Breast epithelium (tissue), 4 donors: ENCODE data around the gene HAPSTR1. TPM values are rescaled to one million over a fixed set of nuclear protein-coding genes. Genes with fewer than 3 reads are reported as not detected.
"Not testable (repeated sequence)": the region's sequence is repeated elsewhere in the genome, so short reads cannot be mapped to it uniquely, and the experiment has no call there.

Source experiments
- DNase-seq, 2 donors: peaks; one replicate each; pipeline ENCODE4 v3.0.0-alpha.2; 2019; ENCODE audit warnings: low spot score in 2 of 2
- H3K27ac ChIP-seq, 2 donors: fragments of 200-600 bp; sonication (generic) in 1 of 2; one replicate each; pipeline ENCODE4 v1.5.1; 2016 to 2019; ENCODE audit warnings: mild to moderate bottlenecking in 1 of 2
- H3K27me3 ChIP-seq, 2 donors: fragments of 200-600 bp; sonication (generic) in 1 of 2; one replicate each; pipeline versions ENCODE4 v1.5.1 to v1.6.0; 2017 to 2019; ENCODE audit warnings: control low read depth in 1 of 2, mild to moderate bottlenecking in 1 of 2
- H3K36me3 ChIP-seq: fragments of 200-600 bp; one replicate; pipeline ENCODE4 v1.5.1; 2019
- H3K4me1 ChIP-seq, 2 donors: fragments of 200-600 bp; sonication (generic); one replicate each; pipeline ENCODE4 v1.5.1; 2016 to 2019; ENCODE audit warnings: control low read depth in 1 of 2
- H3K4me3 ChIP-seq, 3 donors: fragments of 200-600 bp; sonication (generic); 1 replicate in 2 of 3; 2 replicates in 1 of 3; pipeline ENCODE4 v1.5.1; 2016 to 2019; ENCODE audit warnings: mild to moderate bottlenecking in 3 of 3, moderate library complexity in 2 of 3
- H3K9me3 ChIP-seq, 2 donors: fragments of 200-600 bp; sonication (generic) in 1 of 2; one replicate each; pipeline ENCODE4 v1.5.1; 2016 to 2019; ENCODE audit warnings: control low read depth in 1 of 2
- CTCF ChIP-seq, 3 donors: fragments of 450-650 bp; IDR thresholded peaks; one replicate each; pipeline ENCODE4 v1.5.1; 2016 to 2017; ENCODE audit warnings: antibody characterized with exemption in 3 of 3, mild to moderate bottlenecking in 3 of 3, moderate library complexity in 3 of 3
- POLR2A ChIP-seq: fragments of 450-650 bp; IDR thresholded peaks from one replicate; pipeline ENCODE4 v1.6.1; 2016; ENCODE audit warnings: antibody characterized with exemption, mild to moderate bottlenecking, moderate library complexity
- POLR2AphosphoS5 ChIP-seq, 3 donors: sonication (generic); formaldehyde crosslinking; IDR thresholded peaks; one replicate each; pipeline ENCODE4 v1.6.1; 2017; ENCODE audit warnings: antibody characterized with exemption in 3 of 3
- intact Hi-C: fragments of 100-400 bp; cut with DNase I; formaldehyde crosslinking; loops from one replicate; pipeline ENCODE4 v1.15.1; 2023; ENCODE audit warnings: low total_unique reads
- total RNA-seq, 3 donors: library from RNA; depleted of rRNA; stranded (reverse); fragments of >200 nt; gene quantifications; one replicate each; pipeline ENCODE4 v1.1.0, GENCODE V29; 2016

Gene HAPSTR1
- total RNA-seq, 3 donors from 2014 or later, result 39.0 to 63.5 (median 50.1) TPM

DNA sequence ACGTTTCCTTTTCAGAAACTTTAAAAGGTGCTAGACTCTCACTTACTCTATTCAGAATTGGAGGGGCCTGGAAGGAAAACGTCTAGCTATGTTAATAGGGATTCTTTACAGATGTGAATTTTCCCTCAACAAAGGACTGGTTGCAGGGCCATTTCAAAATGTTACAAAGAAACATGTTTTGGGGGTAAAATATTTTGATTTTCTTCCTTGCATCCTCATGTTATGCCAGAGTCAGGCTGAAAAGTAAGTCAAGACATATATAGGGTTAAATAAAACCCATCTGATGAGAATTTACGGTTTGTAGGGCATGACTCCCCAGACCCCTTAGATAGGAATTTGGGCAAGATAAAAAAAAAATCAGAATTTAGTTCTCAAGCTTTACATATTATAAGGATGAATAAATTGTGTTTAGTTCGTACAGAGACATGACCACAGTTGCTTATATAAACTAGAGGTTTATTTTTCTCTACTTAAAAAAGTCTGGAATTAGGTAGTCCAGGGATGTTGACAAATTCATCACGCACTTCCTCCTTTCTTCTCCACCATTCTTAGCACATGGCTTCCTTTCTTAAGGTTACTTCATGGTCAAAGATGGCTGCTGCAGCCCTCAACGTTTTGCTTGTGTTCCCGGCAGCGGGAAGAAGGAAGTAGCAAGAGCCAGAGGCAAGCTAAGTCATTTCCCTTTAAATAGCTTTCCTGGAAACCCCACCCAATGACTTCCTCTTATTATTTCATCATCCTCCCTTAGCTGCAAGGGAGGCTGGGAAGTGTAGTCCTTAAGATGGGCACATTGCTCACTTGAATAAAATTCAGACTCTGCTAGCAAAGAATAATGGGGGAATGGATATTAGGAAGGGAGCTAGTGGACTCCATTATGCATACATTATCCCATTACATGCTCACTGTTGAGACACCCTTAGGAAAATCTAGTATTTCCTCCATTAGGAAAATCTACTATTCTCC is 12.7 kb upstream of the HAPSTR1 start:
- H3K4me3 ChIP-seq, intact Hi-C loops, DNase-seq, H3K27me3 ChIP-seq, H3K36me3 ChIP-seq, H3K27ac ChIP-seq, H3K9me3 ChIP-seq, H3K4me1 ChIP-seq: not testable (repeated sequence)
- TF ChIP-seq POLR2AphosphoS5 (IDR thresholded peaks at IDR 0.05), result peak; percentile 61 to 75 (median 66)

DNA sequence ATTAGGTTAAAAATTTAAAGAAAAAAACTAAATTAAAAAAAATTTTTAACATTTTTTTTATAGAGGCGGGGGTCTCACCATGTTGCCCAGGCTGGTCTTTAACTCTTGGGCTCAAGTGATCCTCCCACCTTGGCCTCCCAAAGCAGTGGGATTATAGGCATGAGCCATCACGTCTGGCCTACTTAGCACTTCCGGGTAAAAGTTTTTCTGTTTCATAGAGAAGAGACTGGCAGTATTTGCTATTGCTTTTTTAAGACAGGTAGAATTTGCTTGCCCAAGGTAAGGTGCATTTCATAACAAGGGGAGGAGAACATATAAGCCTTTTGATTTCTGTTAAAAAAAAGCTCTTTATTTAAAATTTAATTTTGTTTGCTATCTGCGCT is 12.0 kb upstream of the HAPSTR1 start:
- no peak for DNase-seq
- intact Hi-C loops, result no loop called here

GRCh38 chr16:9081158-9081557 is 10.3 kb upstream of the HAPSTR1 start:
- no peak for DNase-seq
- no peaks in the 10 kb centered on the region for H3K27me3 ChIP-seq
- H3K9me3 ChIP-seq, result no peaks in the 10 kb centered on the region
- no peaks in the 10 kb centered on the region for H3K36me3 ChIP-seq
- TF ChIP-seq POLR2AphosphoS5 (IDR thresholded peaks at IDR 0.05), result no peak
- TF ChIP-seq CTCF (IDR thresholded peaks at IDR 0.05), result no peak
- TF ChIP-seq POLR2A, result no peak
- H3K4me1 ChIP-seq, result no peaks in the 10 kb centered on the region
- H3K4me3 ChIP-seq, result no peak overlapping the region
- intact Hi-C loops, result no loop called here
- H3K27ac ChIP-seq, result no peak overlapping the region

More for the DNA sequence above, 12.0 kb upstream of the HAPSTR1 start:
- no peaks in the 10 kb centered on the region for H3K4me1 ChIP-seq
- TF ChIP-seq POLR2AphosphoS5 (IDR thresholded peaks at IDR 0.05) (no peak), POLR2A (no peak), CTCF (IDR thresholded peaks at IDR 0.05) (no peak)
- no peak overlapping the region for H3K27ac ChIP-seq
- H3K27me3 ChIP-seq, result no peaks in the 10 kb centered on the region
- no peaks in the 10 kb centered on the region for H3K36me3 ChIP-seq
- no peak overlapping the region for H3K4me3 ChIP-seq
- no peaks in the 10 kb centered on the region for H3K9me3 ChIP-seq

DNA sequence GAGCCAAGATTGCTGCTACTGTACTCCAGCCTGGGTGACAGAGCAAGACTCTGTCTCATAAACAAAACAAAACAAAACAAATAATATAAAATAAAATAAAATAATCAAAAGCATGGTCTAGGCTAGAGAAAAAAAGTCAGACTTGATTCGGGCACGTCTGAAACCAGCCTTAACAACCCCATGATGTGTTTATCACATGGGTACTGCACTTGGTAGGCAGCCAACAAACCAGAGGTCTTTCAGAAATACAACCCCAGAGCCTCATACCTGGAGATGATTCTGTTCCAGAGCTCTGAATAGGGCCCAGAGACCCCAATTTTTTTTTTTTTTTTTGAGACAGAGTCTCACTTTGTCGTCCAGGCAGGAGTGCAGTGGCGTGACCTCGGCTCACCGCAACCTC is 9.6 kb upstream of the HAPSTR1 start:
- H3K36me3 ChIP-seq, result no peaks in the 10 kb centered on the region
- TF ChIP-seq POLR2AphosphoS5 (IDR thresholded peaks at IDR 0.05) (no peak), POLR2A (no peak), CTCF (IDR thresholded peaks at IDR 0.05) (no peak)
- H3K4me3 ChIP-seq, result no peak overlapping the region
- H3K4me1 ChIP-seq, result no peaks in the 10 kb centered on the region
- no peaks in the 10 kb centered on the region for H3K27me3 ChIP-seq
- no peak overlapping the region for H3K27ac ChIP-seq
- DNase-seq, result no peak
- no peaks in the 10 kb centered on the region for H3K9me3 ChIP-seq
- intact Hi-C loops, result no loop called here

- Histone ChIP-seq H3K27me3 (no peaks in the 10 kb centered on the region), H3K9me3 (no peaks in the 10 kb centered on the region), H3K36me3 (no peaks in the 10 kb centered on the region), H3K4me3 (no peak overlapping the region), H3K27ac (no peak overlapping the region), H3K4me1 (no peaks in the 10 kb centered on the region)
- no peak for DNase-seq
- intact Hi-C loops, result no loop called here
- TF ChIP-seq CTCF (IDR thresholded peaks at IDR 0.05) (no peak), POLR2AphosphoS5 (IDR thresholded peaks at IDR 0.05) (no peak), POLR2A (no peak)
Observed at GRCh38 chr16:9082422-9082821, 9.0 kb upstream of the HAPSTR1 start.

DNA sequence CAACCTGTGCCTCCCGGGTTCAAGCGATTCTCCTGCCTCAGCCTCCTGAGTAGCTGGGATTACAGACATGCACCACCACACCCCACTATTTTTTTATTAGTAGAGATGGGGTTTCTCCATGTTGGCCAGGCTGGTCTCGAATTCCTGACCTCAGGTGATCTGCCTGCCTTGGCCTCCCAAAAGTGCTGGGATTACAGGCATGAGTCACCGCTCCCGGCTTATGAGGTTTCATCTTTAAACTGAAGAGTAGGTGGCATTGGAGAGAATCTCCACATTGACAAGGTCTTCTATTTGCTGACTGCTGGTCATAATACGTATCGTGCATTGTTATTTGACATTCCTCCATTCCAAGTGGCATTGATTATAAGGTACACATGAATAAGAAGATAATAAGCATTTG is 3.7 kb upstream of the HAPSTR1 start:
- H3K9me3 ChIP-seq, H3K4me1 ChIP-seq, H3K4me3 ChIP-seq, DNase-seq, H3K27ac ChIP-seq, intact Hi-C loops, H3K27me3 ChIP-seq, H3K36me3 ChIP-seq: not testable (repeated sequence)
